Right atrium auricular region (tissue), 2 donors: Measurements from ENCODE around the gene ATP8B2. TPM values are rescaled to one million over a fixed set of nuclear protein-coding genes. Genes with fewer than 3 reads are reported as not detected.

Experiments used
- DNase-seq: peaks from one replicate; pipeline ENCODE4 v3.0.0-alpha.2; 2019; ENCODE audit warnings: low spot score
- H3K27ac ChIP-seq, 2 donors: fragments of 200-600 bp; sonication (generic); 1 replicate in 1 of 2; 2 replicates in 1 of 2; pipeline ENCODE4 v1.5.1; 2016 to 2019
- H3K27me3 ChIP-seq, 2 donors: fragments of 200-600 bp; sonication (generic); one replicate each; pipeline versions ENCODE4 v1.5.1 to v1.6.0; 2017 to 2019
- H3K36me3 ChIP-seq: fragments of 200-600 bp; sonication (generic); one replicate; pipeline ENCODE4 v1.5.1; 2016
- H3K4me1 ChIP-seq, 2 donors: fragments of 200-600 bp; sonication (generic); one replicate each; pipeline versions ENCODE4 v1.5.1 to v1.6.0; 2017 to 2019
- H3K4me3 ChIP-seq, 2 donors: fragments of 200-600 bp; sonication (generic); 1 replicate in 1 of 2; 2 replicates in 1 of 2; pipeline ENCODE4 v1.5.1; 2017 to 2019; ENCODE audit warnings: mild to moderate bottlenecking in 1 of 2, moderate library complexity in 1 of 2
- H3K9me3 ChIP-seq, 2 donors: fragments of 200-600 bp; sonication (generic); one replicate each; pipeline ENCODE4 v1.5.1; 2019
- total RNA-seq, 2 donors: library from RNA; depleted of rRNA; stranded (reverse); fragments of >200 nt; gene quantifications; one replicate each; pipeline ENCODE4 v1.1.0, GENCODE V29; 2016
- TF ChIP-seq, protein P1 (sequence below), 2 donors: fragments of 200-600 bp; sonication (generic); IDR thresholded peaks; one replicate each; pipeline ENCODE4 v1.5.1; 2019; ENCODE audit warnings: antibody characterized with exemption in 2 of 2

Gene ATP8B2
- total RNA-seq, 2 donors from 2014 or later: 22.8 to 82.5 TPM

DNA sequence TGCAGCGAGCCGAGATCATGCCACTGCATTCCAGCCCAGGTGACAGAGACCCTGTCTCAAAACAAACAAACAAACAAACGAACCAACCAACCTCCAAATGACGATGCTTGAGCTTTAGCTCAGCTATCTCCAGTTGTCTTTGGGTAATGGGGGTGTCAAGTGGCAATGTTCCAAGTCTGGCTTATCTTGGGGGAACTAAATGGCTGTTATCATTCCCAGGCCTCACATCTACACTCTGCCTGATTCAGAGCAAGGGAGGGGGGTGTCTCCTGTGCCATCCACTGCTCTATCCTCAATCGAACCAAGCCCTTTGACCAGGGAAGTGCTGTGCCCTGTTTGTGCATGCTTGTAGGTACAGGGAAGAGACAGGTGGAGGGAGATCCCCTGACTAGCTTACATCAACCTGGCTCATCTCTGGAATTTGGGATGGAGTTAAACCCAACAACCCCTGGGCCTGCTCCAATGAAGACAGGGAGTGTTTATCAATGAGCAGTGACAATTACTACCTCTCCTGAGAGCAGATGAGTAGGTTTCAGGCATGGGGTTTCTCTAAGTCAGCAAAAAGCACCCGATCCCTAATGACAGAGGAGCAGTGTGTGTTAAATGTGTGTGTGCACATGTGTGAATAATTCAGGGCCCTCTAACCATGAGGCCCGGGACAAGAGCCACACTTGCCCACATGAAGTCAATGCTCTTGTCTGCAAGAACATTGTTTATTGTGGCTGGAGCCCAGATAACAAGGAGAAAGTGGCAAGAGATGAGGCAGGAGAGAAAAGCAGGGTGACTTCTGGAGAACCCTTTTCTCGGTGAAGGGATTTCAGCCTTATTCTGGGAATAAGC is 59.5 kb downstream of the ATP8B2 start:
- Histone ChIP-seq H3K9me3 (no peaks in the 10 kb centered on the region), H3K36me3 (no peaks in the 10 kb centered on the region), H3K27ac (no peak overlapping the region), H3K27me3 (no peaks in the 10 kb centered on the region), H3K4me3 (no peak overlapping the region), H3K4me1 (no peaks in the 10 kb centered on the region)
- TF ChIP-seq, protein P1, sequence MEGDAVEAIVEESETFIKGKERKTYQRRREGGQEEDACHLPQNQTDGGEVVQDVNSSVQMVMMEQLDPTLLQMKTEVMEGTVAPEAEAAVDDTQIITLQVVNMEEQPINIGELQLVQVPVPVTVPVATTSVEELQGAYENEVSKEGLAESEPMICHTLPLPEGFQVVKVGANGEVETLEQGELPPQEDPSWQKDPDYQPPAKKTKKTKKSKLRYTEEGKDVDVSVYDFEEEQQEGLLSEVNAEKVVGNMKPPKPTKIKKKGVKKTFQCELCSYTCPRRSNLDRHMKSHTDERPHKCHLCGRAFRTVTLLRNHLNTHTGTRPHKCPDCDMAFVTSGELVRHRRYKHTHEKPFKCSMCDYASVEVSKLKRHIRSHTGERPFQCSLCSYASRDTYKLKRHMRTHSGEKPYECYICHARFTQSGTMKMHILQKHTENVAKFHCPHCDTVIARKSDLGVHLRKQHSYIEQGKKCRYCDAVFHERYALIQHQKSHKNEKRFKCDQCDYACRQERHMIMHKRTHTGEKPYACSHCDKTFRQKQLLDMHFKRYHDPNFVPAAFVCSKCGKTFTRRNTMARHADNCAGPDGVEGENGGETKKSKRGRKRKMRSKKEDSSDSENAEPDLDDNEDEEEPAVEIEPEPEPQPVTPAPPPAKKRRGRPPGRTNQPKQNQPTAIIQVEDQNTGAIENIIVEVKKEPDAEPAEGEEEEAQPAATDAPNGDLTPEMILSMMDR (IDR thresholded peaks at IDR 0.05): no peak
- no peak for DNase-seq

DNA sequence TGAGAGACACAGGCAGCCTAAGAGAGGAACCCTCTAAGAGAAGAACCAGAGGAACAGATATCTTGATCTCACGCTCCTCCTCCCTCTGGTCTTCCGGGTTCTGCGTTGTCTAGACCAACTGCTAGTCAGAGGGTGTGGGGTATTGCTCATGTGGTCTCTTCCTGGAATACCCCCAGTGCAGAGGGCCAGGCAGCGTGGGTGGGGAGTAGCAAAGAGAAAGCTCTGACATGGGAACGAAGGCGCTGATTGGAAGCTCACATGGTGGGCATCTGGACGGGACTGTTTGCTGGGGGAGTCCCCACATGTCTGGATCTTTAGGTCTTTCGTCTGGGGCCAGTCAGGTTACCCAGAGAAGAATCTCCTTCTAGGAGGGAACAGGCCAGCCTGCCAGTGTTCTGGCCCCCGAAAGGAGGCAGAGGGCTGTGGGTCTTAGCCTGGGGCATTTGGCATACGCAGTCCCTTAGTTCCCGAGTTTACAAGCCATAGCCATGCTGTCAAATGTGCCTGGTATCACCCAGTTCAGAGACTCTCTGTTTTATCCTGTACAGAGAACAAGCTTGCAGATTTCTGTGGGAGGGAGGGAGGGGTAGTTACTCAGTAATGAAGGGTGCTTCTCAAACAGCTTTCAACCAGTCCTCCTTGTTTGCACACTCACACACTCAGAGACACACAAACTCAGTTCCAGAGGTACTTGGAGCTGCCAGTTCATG is 61.5 kb downstream of the ATP8B2 start:
- H3K27me3 ChIP-seq: no peaks in the 10 kb centered on the region
- H3K9me3 ChIP-seq: no peaks in the 10 kb centered on the region
- TF ChIP-seq, protein P1 (IDR thresholded peaks at IDR 0.05): no peak
- DNase-seq: no peak
- no peaks in the 10 kb centered on the region for H3K36me3 ChIP-seq
- no peak overlapping the region for H3K27ac ChIP-seq
- no peak overlapping the region for H3K4me3 ChIP-seq
- no peaks in the 10 kb centered on the region for H3K4me1 ChIP-seq

DNA sequence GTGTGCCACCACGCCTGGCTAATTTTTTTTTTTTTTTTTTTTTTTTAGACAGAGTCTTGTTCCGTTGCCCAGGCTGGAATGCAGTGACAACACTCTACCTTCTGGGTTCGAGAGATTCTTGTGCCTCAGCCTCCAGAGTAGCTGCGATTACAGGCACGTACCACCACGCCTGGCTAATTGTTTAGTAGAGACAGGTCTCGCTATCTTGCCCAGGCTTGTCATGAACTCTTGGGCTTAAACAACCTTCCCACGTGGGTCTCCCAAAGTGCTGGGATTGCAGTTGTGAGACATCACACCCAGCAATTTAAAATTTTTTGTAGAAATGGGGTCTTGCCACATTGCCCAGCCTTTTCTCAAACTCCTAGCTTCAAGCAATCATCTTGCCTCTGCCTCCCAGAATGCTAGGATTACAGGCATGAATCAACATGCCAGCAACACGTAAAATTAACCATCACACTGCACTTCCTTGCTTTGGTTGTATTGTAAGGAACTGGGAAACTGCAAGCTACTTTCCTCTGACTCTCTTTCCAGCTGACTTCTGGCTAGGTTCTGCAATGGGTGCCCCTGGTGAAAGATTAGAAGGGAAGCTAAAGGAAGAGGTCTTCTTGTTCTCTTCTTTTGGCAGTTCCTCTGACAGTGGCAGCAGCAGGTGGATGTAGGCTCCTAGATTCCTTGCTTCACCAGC is 65.9 kb downstream of the ATP8B2 start:
- TF ChIP-seq, protein P1 (IDR thresholded peaks at IDR 0.05): no peak
- no peak for DNase-seq
- H3K27ac ChIP-seq: no peak overlapping the region

DNA sequence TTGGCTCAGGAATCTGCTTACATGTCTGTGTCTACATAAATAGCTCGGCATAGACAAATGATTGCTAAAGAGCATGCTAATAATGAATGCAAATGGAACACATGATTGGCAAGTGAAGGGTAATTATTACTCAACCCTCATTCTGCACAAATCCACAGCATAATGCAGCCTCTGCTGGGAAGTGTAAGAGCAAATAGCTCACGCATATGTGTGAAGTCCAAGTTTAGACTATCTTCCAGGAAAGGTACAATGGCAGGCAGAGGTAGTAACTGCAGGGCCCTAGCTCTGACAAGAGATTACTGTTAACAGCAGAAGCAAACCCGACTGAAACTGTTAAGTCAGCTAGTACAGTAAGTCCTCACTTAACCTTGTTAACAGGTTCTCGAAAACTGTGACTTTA is 72.8 kb downstream of the ATP8B2 start:
- H3K4me1 ChIP-seq: no peaks in the 10 kb centered on the region
- H3K4me3 ChIP-seq: no peak overlapping the region
- H3K36me3 ChIP-seq: no peaks in the 10 kb centered on the region
- TF ChIP-seq, protein P1 (IDR thresholded peaks at IDR 0.05): no peak
- DNase-seq: no peak
- H3K27ac ChIP-seq: no peak overlapping the region
- no peaks in the 10 kb centered on the region for H3K27me3 ChIP-seq
- no peaks in the 10 kb centered on the region for H3K9me3 ChIP-seq

More for the DNA sequence above, 65.9 kb downstream of the ATP8B2 start:
- Histone ChIP-seq H3K4me3 (no peak overlapping the region), H3K36me3 (no peaks in the 10 kb centered on the region), H3K9me3 (no peaks in the 10 kb centered on the region), H3K4me1 (no peaks in the 10 kb centered on the region), H3K27me3 (no peaks in the 10 kb centered on the region)

DNA sequence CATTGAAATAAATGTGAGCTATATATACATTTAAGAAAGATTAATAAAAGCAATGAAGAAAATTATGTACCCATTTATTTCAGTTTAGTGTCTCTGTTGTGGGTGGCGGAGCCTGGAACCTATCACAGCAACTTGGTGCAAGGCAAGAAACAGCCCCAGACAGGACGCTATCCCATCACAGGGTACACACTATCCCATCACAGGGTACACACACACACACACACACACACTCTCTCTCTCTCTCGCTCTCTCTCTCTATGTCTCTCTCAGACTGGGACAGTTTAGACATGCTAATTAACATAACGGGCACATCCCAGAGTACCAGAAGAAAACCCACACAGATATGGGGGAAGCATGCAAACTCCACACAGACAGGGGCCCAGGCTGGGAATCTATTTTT is 73.4 kb downstream of the ATP8B2 start:
- H3K27ac ChIP-seq: no peak overlapping the region
- H3K9me3 ChIP-seq: no peaks in the 10 kb centered on the region
- DNase-seq: no peak
- H3K27me3 ChIP-seq: no peaks in the 10 kb centered on the region
- no peaks in the 10 kb centered on the region for H3K4me1 ChIP-seq
- H3K4me3 ChIP-seq: no peak overlapping the region
- H3K36me3 ChIP-seq: no peaks in the 10 kb centered on the region
- TF ChIP-seq, protein P1 (IDR thresholded peaks at IDR 0.05): no peak
